ENCODE results near the gene IFITM1. TPM values are rescaled to one million over a fixed set of nuclear protein-coding genes. Genes with fewer than 3 reads are reported as not detected.

Gene IFITM1
- total and polyA plus RNA-seq, 2 of the 8 experiments (the other 6 are each of a cell fraction or from before 2014, with no cell fraction given) = 394 to 1,464 TPM

GRCh38 chr11:281486-282161, 32.2 kb upstream of the IFITM1 start:
- peaks cover 0 to 5% (median 0%) of the 10 kb centered on the region in 4 experiments; a peak in 4 of 7 replicates for H3K4me1 ChIP-seq (replicated peaks in 1 of 4; ENCODE audit: control insufficient read depth in 3 of 4, insufficient read depth in 4 of 4, low read length in 3 of 4)
- no peaks in the 10 kb centered on the region for H3K79me2 ChIP-seq (ENCODE audit: control insufficient read depth in 1 of 2, insufficient read depth in 2 of 2, low read length in 2 of 2)
- H3K23me2 ChIP-seq (ENCODE audit: low read depth, low read length) = no peaks in the 10 kb centered on the region
- peak overlapping the region; percentile 39; the same call in 1 of the 2 replicates for H2BK12ac ChIP-seq (ENCODE audit: low read depth, low read length)
- no peak overlapping the region for H4K8ac ChIP-seq (ENCODE audit: extremely low read depth, insufficient read depth, low read length)
- H4K20me1 ChIP-seq (replicated peaks in 1 of 2; ENCODE audit: control insufficient read depth in 1 of 2, insufficient read depth in 2 of 2, low read length in 2 of 2) = no peaks in the 10 kb centered on the region
- H4K5ac ChIP-seq (ENCODE audit: insufficient read length, low read depth, low read length) = no peak overlapping the region
- no peak overlapping the region for H3K56ac ChIP-seq (replicated peaks; ENCODE audit: insufficient read length, low read depth, low read length)
- H3K4me3 ChIP-seq (ENCODE audit: extremely low read depth in 1 of 4, insufficient read depth in 2 of 4, low read depth in 3 of 4, low read length in 4 of 4) = no peak overlapping the region
- H2AK5ac ChIP-seq (ENCODE audit: low read depth, low read length) = no peak overlapping the region
- H3K14ac ChIP-seq (ENCODE audit: insufficient read length) = no peak overlapping the region
- no peak overlapping the region for H2BK20ac ChIP-seq (ENCODE audit: low read length)
- WGBS, 2 experiments (ENCODE audit: extremely low coverage in 1 of 2, insufficient coverage in 1 of 2, insufficient read length in 1 of 2, insufficient replicate concordance in 2 of 2, low coverage in 1 of 2, low lambda C conversion rate in 2 of 2, missing lambda C conversion rate in 1 of 2) = 95% methylated on average over 26 of the region's 26 CpGs; no CpG with 5 or more reads in 1 of the 2 experiments
- H3K9me3 ChIP-seq (ENCODE audit: insufficient read depth in 2 of 2, low read depth in 1 of 2, low read length in 1 of 2) = no peaks in the 10 kb centered on the region
- H2BK15ac ChIP-seq (ENCODE audit: low read length) = peak overlapping the region; percentile 92; the same call in 1 of the 2 replicates
- no peak overlapping the region for H3K23ac ChIP-seq (ENCODE audit: insufficient read length)
- POLR2A ChIA-PET (ENCODE audit: partially characterized antibody) = interaction anchor here (0.7 to 7.7 kb wide), 12 partner anchors 8 to 115 kb away, joined by 3 to 51 read pairs (median 4); partner anchors contain the start of gene IFITM5
- H3K79me1 ChIP-seq (ENCODE audit: low read depth, low read length) = no peaks in the 10 kb centered on the region
- H3K4me2 ChIP-seq (ENCODE audit: insufficient read depth in 1 of 2, low read depth in 2 of 2, low read length in 2 of 2) = no peak overlapping the region
- H2BK120ac ChIP-seq (replicated peaks; ENCODE audit: low read depth, low read length) = no peak overlapping the region
- H3K4ac ChIP-seq (replicated peaks; ENCODE audit: insufficient read length, low read depth, low read length) = no peak overlapping the region
- H3K18ac ChIP-seq (ENCODE audit: extremely low read depth, low read length) = no peak overlapping the region
- H3K36me3 ChIP-seq (ENCODE audit: control insufficient read depth in 2 of 4, insufficient read depth in 4 of 4, low read length in 3 of 4) = no peaks in the 10 kb centered on the region
- no peak overlapping the region for H4K91ac ChIP-seq (replicated peaks; ENCODE audit: insufficient read length, low read length)
- no peak overlapping the region for H2AFZ ChIP-seq (ENCODE audit: low read length)
- H2BK5ac ChIP-seq (ENCODE audit: low read depth, low read length) = peak overlapping the region; percentile 49; the same call in 1 of the 2 replicates
- peaks cover 0 to 3% (median 1%) of the 10 kb centered on the region in 4 experiments; a peak in 2 of 7 replicates for H3K27me3 ChIP-seq (replicated peaks in 1 of 4; ENCODE audit: control insufficient read depth in 3 of 4, extremely low read depth in 1 of 4, insufficient read depth in 3 of 4, low read length in 3 of 4)
- no peak overlapping the region for H3K27ac ChIP-seq (ENCODE audit: low read depth, low read length)
- DNase-seq (ENCODE audit: low read depth in 1 of 2, low spot score in 2 of 2) = peak in 1 of 2 experiments; percentile 48
- no peak for FAIRE-seq
- CTCF ChIA-PET (ENCODE audit: partially characterized antibody) = interaction anchor here (0.6 to 8.6 kb wide), 9 partner anchors 9 to 74 kb away, joined by 3 to 88 read pairs (median 4); no protein-coding TSS in a partner anchor
- no peak overlapping the region for H3K9ac ChIP-seq (replicated peaks in 1 of 4; ENCODE audit: extremely low read depth in 1 of 4, low read depth in 3 of 4, low read length in 3 of 4)
- TF ChIP-seq POLR2AphosphoS5 (IDR thresholded peaks at IDR 0.05; ENCODE audit: low read depth, low read length) = no peak
- TF ChIP-seq RBBP5 (IDR thresholded peaks at IDR 0.05; ENCODE audit: borderline replicate concordance, low read depth, low read length) = no peak
- TF ChIP-seq YY1 (IDR thresholded peaks at IDR 0.05; ENCODE audit: low read depth, low read length) = no peak
- TF ChIP-seq TAF7 (optimal IDR thresholded peaks at IDR 0.05; ENCODE audit: borderline replicate concordance, low read depth, low read length) = no peak
- TF ChIP-seq JUND (IDR thresholded peaks at IDR 0.05; ENCODE audit: low read length) = no peak
- no peak for TF ChIP-seq NANOG (IDR thresholded peaks at IDR 0.05; ENCODE audit: insufficient read depth, low read depth, low read length, poor library complexity, severe bottlenecking)
- TF ChIP-seq RFX5 (IDR thresholded peaks at IDR 0.05; ENCODE audit: borderline replicate concordance, low read depth, low read length) = no peak
- no peak for TF ChIP-seq TAF1 (IDR thresholded peaks at IDR 0.05; ENCODE audit: low read depth, low read length)
- no peak for TF ChIP-seq CHD1 (IDR thresholded peaks at IDR 0.05; ENCODE audit: low read depth, low read length)
- TF ChIP-seq MAX (IDR thresholded peaks at IDR 0.05) = no peak
- TF ChIP-seq KDM5A (IDR thresholded peaks at IDR 0.05; ENCODE audit: low read length) = no peak
- TF ChIP-seq SIRT6 (IDR thresholded peaks at IDR 0.05; ENCODE audit: low read length) = no peak
- no peak for TF ChIP-seq SIX5 (IDR thresholded peaks at IDR 0.05; ENCODE audit: low read depth, low read length)
- no peak for TF ChIP-seq CREB1 (IDR thresholded peaks at IDR 0.05)
